Measurements from ENCODE around the gene SYT17. TPM values are rescaled to one million over a fixed set of nuclear protein-coding genes. Genes with fewer than 3 reads are reported as not detected.

SYT17 gene
- total RNA-seq, 2 donors from 2014 or later = 0.22 to 1.8 TPM

DNA sequence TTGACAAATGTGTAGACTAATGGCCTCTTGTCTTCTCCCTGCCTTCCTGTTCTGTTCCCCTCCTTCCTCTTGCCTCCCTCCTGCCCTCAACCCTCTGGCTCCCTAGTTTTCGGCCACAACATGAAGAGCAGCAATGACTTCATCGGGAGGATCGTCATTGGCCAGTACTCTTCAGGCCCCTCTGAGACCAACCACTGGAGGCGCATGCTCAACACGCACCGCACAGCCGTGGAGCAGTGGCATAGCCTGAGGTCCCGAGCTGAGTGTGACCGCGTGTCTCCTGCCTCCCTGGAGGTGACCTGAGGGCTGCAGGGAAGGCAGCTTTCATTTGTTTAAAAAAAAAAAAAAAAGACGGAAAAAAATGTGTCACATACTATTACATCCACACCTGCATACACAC, 98.7 kb downstream of the SYT17 start:
- peaks cover 0 to 4% of the 10 kb centered on the region in 2 donors for H3K9me3 ChIP-seq
- H3K27ac ChIP-seq = no peak overlapping the region
- no peak overlapping the region for H3K4me3 ChIP-seq
- no peak for TF ChIP-seq CTCF (IDR thresholded peaks at IDR 0.05)
- H3K4me1 ChIP-seq = no peaks in the 10 kb centered on the region
- DNase-seq (ENCODE audit: low spot score) = no peak
- H3K36me3 ChIP-seq = no peaks in the 10 kb centered on the region
- no peaks in the 10 kb centered on the region for H3K27me3 ChIP-seq

GRCh38 chr16:19269098-19269497, 101.1 kb downstream of the SYT17 start:
- H3K4me3 ChIP-seq = no peak overlapping the region
- no peaks in the 10 kb centered on the region for H3K36me3 ChIP-seq
- no peaks in the 10 kb centered on the region for H3K4me1 ChIP-seq
- peaks cover 0 to 4% of the 10 kb centered on the region in 2 donors for H3K9me3 ChIP-seq
- no peak for TF ChIP-seq CTCF (IDR thresholded peaks at IDR 0.05)
- H3K27me3 ChIP-seq = no peaks in the 10 kb centered on the region
- no peak for DNase-seq (ENCODE audit: low spot score)
- H3K27ac ChIP-seq = no peak overlapping the region

GRCh38 chr16:19274165-19274797, 106.2 kb downstream of the SYT17 start:
- Histone ChIP-seq H3K4me1 (no peaks in the 10 kb centered on the region), H3K36me3 (no peaks in the 10 kb centered on the region), H3K4me3 (no peak overlapping the region), H3K27me3 (no peaks in the 10 kb centered on the region), H3K9me3 (no peaks in the 10 kb centered on the region), H3K27ac (no peak overlapping the region)
- no peak for DNase-seq (ENCODE audit: low spot score)
- TF ChIP-seq CTCF (IDR thresholded peaks at IDR 0.05) = no peak

DNA sequence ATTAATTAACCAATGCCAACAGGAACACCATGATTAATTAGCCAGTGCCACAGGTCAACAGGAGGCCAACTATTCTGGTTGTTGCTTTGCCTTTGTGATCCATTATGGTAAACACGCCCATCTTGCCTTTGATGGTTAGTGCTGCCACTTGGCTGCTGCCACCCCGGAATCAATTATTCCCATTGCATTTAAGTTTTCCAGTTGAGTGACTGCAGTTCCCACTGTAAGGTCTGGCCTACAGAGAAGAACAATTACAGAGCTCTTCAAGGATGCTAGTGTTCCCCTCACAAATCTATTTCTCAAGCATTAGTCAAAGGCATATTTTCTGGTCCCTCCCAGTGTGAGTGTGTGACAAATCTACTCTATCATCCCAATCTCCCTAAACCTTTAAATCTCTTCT, 110.4 kb downstream of the SYT17 start:
- H3K36me3 ChIP-seq = no peaks in the 10 kb centered on the region
- no peaks in the 10 kb centered on the region for H3K4me1 ChIP-seq
- DNase-seq (ENCODE audit: low spot score) = no peak
- H3K27ac ChIP-seq = no peak overlapping the region
- no peaks in the 10 kb centered on the region for H3K9me3 ChIP-seq
- no peak overlapping the region for H3K4me3 ChIP-seq
- TF ChIP-seq CTCF (IDR thresholded peaks at IDR 0.05) = no peak
- no peaks in the 10 kb centered on the region for H3K27me3 ChIP-seq

GRCh38 chr16:19281246-19281645, 113.2 kb downstream of the SYT17 start:
- H3K4me1 ChIP-seq = no peaks in the 10 kb centered on the region
- DNase-seq (ENCODE audit: low spot score) = no peak
- no peak for TF ChIP-seq CTCF (IDR thresholded peaks at IDR 0.05)
- H3K4me3 ChIP-seq = no peak overlapping the region
- H3K36me3 ChIP-seq = no peaks in the 10 kb centered on the region
- H3K27me3 ChIP-seq = no peaks in the 10 kb centered on the region
- H3K9me3 ChIP-seq = no peaks in the 10 kb centered on the region
- H3K27ac ChIP-seq = no peak overlapping the region

DNA sequence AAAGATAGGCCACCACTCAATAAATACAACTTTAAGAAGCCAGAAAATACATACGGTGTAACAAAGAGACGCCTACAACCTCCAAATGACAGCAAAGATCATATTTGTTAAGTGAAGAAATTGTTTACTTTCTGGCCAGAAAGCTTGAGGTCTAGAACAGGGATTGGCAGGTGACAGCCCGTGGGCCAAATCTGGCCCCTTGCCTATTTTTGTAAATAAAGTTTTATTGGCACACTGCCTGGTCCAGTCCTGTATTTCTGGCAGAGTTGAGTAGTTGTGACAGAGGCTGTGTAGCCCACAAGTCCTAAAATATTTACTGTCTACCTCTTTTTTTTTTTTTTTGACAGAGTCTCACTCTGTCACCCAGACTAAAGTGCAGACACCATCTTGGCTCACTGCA, 114.1 kb downstream of the SYT17 start:
- H3K27ac ChIP-seq = no peak overlapping the region
- TF ChIP-seq CTCF (IDR thresholded peaks at IDR 0.05) = no peak
- no peaks in the 10 kb centered on the region for H3K27me3 ChIP-seq
- no peaks in the 10 kb centered on the region for H3K4me1 ChIP-seq
- DNase-seq (ENCODE audit: low spot score) = no peak
- H3K9me3 ChIP-seq = no peaks in the 10 kb centered on the region
- no peaks in the 10 kb centered on the region for H3K36me3 ChIP-seq
- no peak overlapping the region for H3K4me3 ChIP-seq

All from right atrium auricular region (tissue), 2 donors.